GM10266 (cell line): ENCODE results near the gene CTNNA2.

Experiments used
- DNase-seq: peaks from one replicate; pipeline ENCODE4 v3.0.0; 2012; ENCODE audit errors: extremely low spot score
- CTCF ChIP-seq: IDR thresholded peaks from 2 replicates; pipeline ENCODE4 v1.5.1; 2012; ENCODE audit warnings: mild to moderate bottlenecking, low read depth; ENCODE audit not compliant: control insufficient read depth, insufficient read depth; ENCODE audit errors: missing control alignments

The CTNNA2 gene

DNA sequence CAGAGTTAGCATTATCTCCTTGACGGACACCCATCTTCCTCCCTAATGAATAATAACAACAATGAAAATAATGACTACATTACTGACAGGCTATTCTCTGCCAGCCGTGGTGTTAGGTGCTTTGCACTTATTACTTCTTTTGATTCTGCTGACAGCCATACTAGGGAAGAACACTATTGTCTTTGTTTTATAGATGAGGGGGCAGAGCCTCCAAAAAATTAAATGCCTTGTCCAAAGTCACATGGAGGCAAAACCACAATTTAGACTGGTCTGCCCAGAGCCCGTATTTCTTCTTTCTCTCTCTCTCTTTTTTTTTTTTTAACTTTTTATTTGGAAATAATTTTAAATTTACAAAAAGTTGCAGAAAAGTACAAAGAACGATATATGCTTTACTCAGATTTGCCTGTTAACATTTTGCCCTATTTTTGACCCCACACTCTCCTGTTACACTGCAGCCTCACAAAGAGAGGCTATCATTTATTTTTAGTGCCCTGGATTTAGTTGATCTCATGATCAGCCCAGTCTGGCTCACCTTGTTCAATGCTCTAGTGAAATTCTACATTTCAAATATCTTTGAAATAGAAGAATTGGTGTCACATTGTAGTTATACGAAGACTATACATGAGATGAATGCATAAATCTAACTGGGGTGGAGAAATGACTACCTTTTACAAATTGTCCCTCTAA is 422.3 kb downstream of the CTNNA2 start:
- no peak for TF ChIP-seq CTCF
- DNase-seq, result no peak

- TF ChIP-seq CTCF, result peak; percentile 79
- peak; percentile 23 for DNase-seq
Observed at GRCh38 chr2:79935771-79936657, 423.2 kb downstream of the CTNNA2 start.

GRCh38 chr2:79936715-79937114 is 423.9 kb downstream of the CTNNA2 start:
- TF ChIP-seq CTCF, result no peak
- no peak for DNase-seq

DNA sequence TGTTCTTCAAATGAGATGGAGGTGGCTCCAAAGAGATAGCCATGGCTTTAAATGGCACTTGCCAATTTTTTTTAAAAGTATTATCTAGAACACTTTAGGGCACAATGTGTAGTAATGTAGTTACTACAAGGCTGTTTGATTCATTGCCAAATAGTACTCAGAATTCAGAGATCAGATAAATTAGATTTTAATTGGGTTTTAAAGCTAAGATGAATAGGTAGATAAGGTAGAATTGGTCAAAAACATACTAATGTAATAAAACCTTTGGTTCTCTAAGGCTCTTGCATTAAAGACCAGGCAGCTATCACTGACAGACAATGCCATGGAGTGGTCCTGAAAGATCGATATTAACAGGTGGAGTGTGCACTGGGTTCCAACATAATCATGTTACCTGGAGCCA is 425.8 kb downstream of the CTNNA2 start:
- no peak for DNase-seq
- no peak for TF ChIP-seq CTCF

DNA sequence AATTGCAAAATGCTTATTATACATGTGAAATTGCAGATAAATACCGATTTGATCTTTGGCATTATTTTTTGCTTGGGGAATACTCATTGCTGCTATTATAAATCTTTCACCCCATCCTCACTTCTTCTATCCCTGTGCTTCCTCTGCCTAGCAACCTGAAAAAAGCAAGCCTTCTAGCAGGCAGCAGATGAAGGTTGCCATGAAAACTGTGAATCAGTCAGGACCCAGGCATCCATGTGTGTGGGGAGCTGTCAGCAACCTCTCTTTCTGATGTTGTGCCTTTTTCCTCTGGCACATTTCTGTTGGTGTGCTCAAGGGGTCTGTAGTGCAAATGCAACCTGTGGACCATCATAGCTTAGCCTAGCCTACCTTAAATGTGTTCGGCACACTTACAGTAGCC is 427.5 kb downstream of the CTNNA2 start:
- DNase-seq, result no peak
- TF ChIP-seq CTCF, result no peak

GRCh38 chr2:79941179-79941578 is 428.3 kb downstream of the CTNNA2 start:
- TF ChIP-seq CTCF, result no peak
- DNase-seq, result no peak

GRCh38 chr2:79944205-79944604 is 431.4 kb downstream of the CTNNA2 start:
- no peak for DNase-seq
- no peak for TF ChIP-seq CTCF
